HepG2 (cell line): ENCODE measurements around the gene TMEM53. TPM values are rescaled to one million over a fixed set of nuclear protein-coding genes. Genes with fewer than 3 reads are reported as not detected.
A peak's percentile ranks its signal among the peaks of the same experiment; 100 is the strongest.

Experiments used
- DNMT3B ChIP-seq: conservative IDR thresholded peaks from 2 replicates; pipeline ENCODE4 v1.6.1; 2016; ENCODE audit warnings: missing biosample characterization, control low read depth
- ETV5 ChIP-seq: IDR thresholded peaks from 2 replicates; pipeline ENCODE4 v1.6.1; 2018; ENCODE audit warnings: missing biosample characterization, missing genetic modification reagents, inconsistent platforms, borderline replicate concordance
- HNF4A ChIP-seq: sonication (generic); formaldehyde crosslinking; IDR thresholded peaks from 2 replicates; pipeline ENCODE4 v1.4.0; 2020; ENCODE audit warnings: missing genetic modification reagents
- JUN ChIP-seq: sonication (generic); formaldehyde crosslinking; IDR thresholded peaks from 2 replicates; pipeline ENCODE4 v1.4.0; 2020; ENCODE audit warnings: mild to moderate bottlenecking, missing genetic modification reagents
- LCORL ChIP-seq, 2 experiments: fragments of 450-650 bp in 1 of 2; sonication (generic) in 1 of 2; formaldehyde crosslinking in 1 of 2; IDR thresholded peaks; 2 replicates each; pipeline versions ENCODE4 v1.5.0 to v1.6.1; 2017 to 2020; ENCODE audit warnings: antibody characterized with exemption in 1 of 2, missing genetic modification reagents in 1 of 2
- MYNN ChIP-seq: sonication (generic); formaldehyde crosslinking; IDR thresholded peaks from 2 replicates; pipeline ENCODE4 v1.4.0; 2020; ENCODE audit warnings: mild to moderate bottlenecking, low read depth, missing genetic modification reagents
- NONO ChIP-seq, 2 experiments: fragments of 450-650 bp in 1 of 2; sonication (generic) in 1 of 2; formaldehyde crosslinking in 1 of 2; IDR thresholded peaks in 1 of 2; conservative IDR thresholded peaks in 1 of 2; 2 replicates each; pipeline versions ENCODE4 v1.6.1 to v1.8.0; 2017 to 2022; ENCODE audit warnings: mild to moderate bottlenecking in 1 of 2, missing genetic modification reagents in 1 of 2, moderate library complexity in 1 of 2
- POLR2G ChIP-seq: fragments of 200-400 bp; formaldehyde crosslinking; IDR thresholded peaks from 2 replicates; pipeline ENCODE4 v1.6.1; 2018; ENCODE audit warnings: mild to moderate bottlenecking, low read depth, low read length, moderate library complexity
- TEAD3 ChIP-seq: optimal IDR thresholded peaks from 2 replicates; pipeline ENCODE3; 2016; ENCODE audit warnings: borderline replicate concordance
- ZFP36L1 ChIP-seq: sonication (generic); formaldehyde crosslinking; IDR thresholded peaks from 2 replicates; pipeline ENCODE4 v1.8.0; 2022; ENCODE audit warnings: mild to moderate bottlenecking, missing genetic modification reagents, moderate library complexity
- ZNF747 ChIP-seq: sonication (generic); formaldehyde crosslinking; IDR thresholded peaks from 2 replicates; pipeline ENCODE4 v1.8.1; 2023; ENCODE audit warnings: missing genetic modification reagents, mild to moderate bottlenecking, borderline replicate concordance
- polyA plus RNA-seq, 8 experiments: library from polyadenylated mRNA; depleted of rRNA in 3 of 8; stranded (reverse) in 7 of 8; unstranded in 1 of 8; fragments of >200 nt; fragmentation: Illumina TruSeq in 4 of 8; extraction: Trizol in 4 of 8; gene quantifications; 2 replicates each; pipeline versions ENCODE4 v1.2.1 to v1.2.3, GENCODE V29; 2011 to 2016; ENCODE audit warnings: low read depth in 4 of 8, missing spikeins in 1 of 8, mixed read lengths in 1 of 8; ENCODE audit not compliant: insufficient read depth in 1 of 8
- total RNA-seq, 5 experiments: library from RNA; depleted of rRNA; stranded (reverse); fragments of >200 nt; fragmentation: Illumina TruSeq; extraction: Trizol; gene quantifications; 2 replicates each; pipeline ENCODE4 v1.2.3, GENCODE V29; 2016; ENCODE audit warnings: low read depth in 1 of 5
- TF ChIP-seq, protein P1 (sequence below): IDR thresholded peaks from 2 replicates; pipeline ENCODE4 v1.4.0; 2020; ENCODE audit warnings: mild to moderate bottlenecking, missing genetic modification reagents
- TF ChIP-seq, protein P2 (sequence below): sonication (generic); formaldehyde crosslinking; IDR thresholded peaks from 2 replicates; pipeline ENCODE4 v1.4.0; 2020; ENCODE audit warnings: missing genetic modification reagents, borderline replicate concordance
- TF ChIP-seq, protein P3 (sequence below): sonication (generic); formaldehyde crosslinking; IDR thresholded peaks from 2 replicates; pipeline ENCODE4 v1.5.1; 2020; ENCODE audit warnings: missing genetic modification reagents, mild to moderate bottlenecking, borderline replicate concordance
- TF ChIP-seq, protein P4 (sequence below): IDR thresholded peaks from 2 replicates; pipeline ENCODE4 v1.6.1; 2012; ENCODE audit warnings: inconsistent platforms
- TF ChIP-seq, protein P5 (sequence below): sonication (generic); formaldehyde crosslinking; IDR thresholded peaks from 2 replicates; pipeline ENCODE4; 2020; ENCODE audit warnings: missing genetic modification reagents, mild to moderate bottlenecking, borderline replicate concordance
- TF ChIP-seq, protein P6 (sequence below): sonication (generic); formaldehyde crosslinking; IDR thresholded peaks from 2 replicates; pipeline ENCODE4 v1.4.0; 2020; ENCODE audit warnings: missing genetic modification reagents

Gene TMEM53
- total and polyA plus RNA-seq, 2 of the 13 experiments (the other 11 are each of a cell fraction or from before 2014, with no cell fraction given) = 12.6 to 20.2 TPM

DNA sequence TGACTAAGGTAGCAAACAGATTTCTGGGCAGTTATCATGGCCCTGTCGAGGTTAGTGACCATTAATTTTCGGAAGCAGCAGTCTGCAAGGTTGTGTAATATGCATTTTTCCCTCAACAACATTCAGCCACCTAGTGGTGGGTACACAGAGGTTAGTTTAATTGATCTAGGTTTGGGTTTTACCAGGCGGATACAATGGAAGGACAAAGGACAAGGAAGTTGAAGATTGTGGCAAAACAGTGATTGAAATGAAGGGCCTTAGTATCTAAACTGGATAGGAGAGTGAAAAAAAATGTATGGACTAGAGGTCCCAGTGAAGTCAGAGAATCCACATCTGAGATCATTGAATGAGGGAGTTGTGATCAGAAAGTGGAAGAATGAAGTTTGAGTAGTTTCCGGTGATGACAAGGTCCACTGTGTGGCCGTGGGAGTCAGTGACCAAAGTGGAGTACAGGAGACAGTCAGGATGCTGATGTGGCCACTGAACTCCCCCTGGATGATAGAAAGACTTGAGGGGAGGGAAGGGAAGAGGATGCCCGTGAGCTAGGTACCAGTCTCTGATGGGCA, 3.0 kb upstream of the TMEM53 start (continued):
- TF ChIP-seq, protein P1, sequence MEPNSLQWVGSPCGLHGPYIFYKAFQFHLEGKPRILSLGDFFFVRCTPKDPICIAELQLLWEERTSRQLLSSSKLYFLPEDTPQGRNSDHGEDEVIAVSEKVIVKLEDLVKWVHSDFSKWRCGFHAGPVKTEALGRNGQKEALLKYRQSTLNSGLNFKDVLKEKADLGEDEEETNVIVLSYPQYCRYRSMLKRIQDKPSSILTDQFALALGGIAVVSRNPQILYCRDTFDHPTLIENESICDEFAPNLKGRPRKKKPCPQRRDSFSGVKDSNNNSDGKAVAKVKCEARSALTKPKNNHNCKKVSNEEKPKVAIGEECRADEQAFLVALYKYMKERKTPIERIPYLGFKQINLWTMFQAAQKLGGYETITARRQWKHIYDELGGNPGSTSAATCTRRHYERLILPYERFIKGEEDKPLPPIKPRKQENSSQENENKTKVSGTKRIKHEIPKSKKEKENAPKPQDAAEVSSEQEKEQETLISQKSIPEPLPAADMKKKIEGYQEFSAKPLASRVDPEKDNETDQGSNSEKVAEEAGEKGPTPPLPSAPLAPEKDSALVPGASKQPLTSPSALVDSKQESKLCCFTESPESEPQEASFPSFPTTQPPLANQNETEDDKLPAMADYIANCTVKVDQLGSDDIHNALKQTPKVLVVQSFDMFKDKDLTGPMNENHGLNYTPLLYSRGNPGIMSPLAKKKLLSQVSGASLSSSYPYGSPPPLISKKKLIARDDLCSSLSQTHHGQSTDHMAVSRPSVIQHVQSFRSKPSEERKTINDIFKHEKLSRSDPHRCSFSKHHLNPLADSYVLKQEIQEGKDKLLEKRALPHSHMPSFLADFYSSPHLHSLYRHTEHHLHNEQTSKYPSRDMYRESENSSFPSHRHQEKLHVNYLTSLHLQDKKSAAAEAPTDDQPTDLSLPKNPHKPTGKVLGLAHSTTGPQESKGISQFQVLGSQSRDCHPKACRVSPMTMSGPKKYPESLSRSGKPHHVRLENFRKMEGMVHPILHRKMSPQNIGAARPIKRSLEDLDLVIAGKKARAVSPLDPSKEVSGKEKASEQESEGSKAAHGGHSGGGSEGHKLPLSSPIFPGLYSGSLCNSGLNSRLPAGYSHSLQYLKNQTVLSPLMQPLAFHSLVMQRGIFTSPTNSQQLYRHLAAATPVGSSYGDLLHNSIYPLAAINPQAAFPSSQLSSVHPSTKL (CRISPR knock-in tag) = peak; percentile 50
- TF ChIP-seq TEAD3 (CRISPR knock-in tag) (peak; percentile 87), ETV5 (peak; percentile 20; the same call in 1 of the 2 replicates), DNMT3B (peak; percentile 44; the same call in 1 of the 2 replicates), HNF4A (peak; percentile 39; the same call in 1 of the 2 replicates), POLR2G (no peak), MYNN (CRISPR knock-in tag) (no peak), LCORL (IDR thresholded peaks at IDR 0.05) (peak; percentile 53; the same call in 1 of the 2 replicates), LCORL (CRISPR knock-in tag; IDR thresholded peaks at IDR 0.05) (peak; percentile 60; the same call in 1 of the 2 replicates), ZFP36L1 (no peak), NONO (IDR thresholded peaks at IDR 0.05) (no peak), NONO (CRISPR knock-in tag; conservative IDR thresholded peaks at IDR 0.05) (peak; percentile 35; the same call in 1 of the 2 replicates), JUN (CRISPR knock-in tag) (no peak), ZNF747 (no peak)
- TF ChIP-seq, protein P2, sequence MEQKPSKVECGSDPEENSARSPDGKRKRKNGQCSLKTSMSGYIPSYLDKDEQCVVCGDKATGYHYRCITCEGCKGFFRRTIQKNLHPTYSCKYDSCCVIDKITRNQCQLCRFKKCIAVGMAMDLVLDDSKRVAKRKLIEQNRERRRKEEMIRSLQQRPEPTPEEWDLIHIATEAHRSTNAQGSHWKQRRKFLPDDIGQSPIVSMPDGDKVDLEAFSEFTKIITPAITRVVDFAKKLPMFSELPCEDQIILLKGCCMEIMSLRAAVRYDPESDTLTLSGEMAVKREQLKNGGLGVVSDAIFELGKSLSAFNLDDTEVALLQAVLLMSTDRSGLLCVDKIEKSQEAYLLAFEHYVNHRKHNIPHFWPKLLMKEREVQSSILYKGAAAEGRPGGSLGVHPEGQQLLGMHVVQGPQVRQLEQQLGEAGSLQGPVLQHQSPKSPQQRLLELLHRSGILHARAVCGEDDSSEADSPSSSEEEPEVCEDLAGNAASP (CRISPR knock-in tag) = no peak
- TF ChIP-seq, protein P3, sequence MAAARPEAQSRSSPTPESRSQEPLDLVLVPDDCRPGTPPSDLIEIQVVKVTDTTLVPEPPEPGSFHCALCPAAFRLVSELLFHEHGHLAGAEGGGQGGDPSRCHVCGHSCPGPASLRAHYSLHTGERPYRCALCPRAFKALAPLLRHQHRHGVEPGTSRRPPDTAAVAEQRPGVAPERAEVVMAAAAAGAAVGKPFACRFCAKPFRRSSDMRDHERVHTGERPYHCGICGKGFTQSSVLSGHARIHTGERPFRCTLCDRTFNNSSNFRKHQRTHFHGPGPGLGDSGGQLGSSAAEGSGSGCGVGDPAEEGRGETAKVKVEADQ = no peak
- TF ChIP-seq, protein P4, sequence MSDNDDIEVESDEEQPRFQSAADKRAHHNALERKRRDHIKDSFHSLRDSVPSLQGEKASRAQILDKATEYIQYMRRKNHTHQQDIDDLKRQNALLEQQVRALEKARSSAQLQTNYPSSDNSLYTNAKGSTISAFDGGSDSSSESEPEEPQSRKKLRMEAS = no peak; the same call in 1 of the 2 replicates
- TF ChIP-seq, protein P5, sequence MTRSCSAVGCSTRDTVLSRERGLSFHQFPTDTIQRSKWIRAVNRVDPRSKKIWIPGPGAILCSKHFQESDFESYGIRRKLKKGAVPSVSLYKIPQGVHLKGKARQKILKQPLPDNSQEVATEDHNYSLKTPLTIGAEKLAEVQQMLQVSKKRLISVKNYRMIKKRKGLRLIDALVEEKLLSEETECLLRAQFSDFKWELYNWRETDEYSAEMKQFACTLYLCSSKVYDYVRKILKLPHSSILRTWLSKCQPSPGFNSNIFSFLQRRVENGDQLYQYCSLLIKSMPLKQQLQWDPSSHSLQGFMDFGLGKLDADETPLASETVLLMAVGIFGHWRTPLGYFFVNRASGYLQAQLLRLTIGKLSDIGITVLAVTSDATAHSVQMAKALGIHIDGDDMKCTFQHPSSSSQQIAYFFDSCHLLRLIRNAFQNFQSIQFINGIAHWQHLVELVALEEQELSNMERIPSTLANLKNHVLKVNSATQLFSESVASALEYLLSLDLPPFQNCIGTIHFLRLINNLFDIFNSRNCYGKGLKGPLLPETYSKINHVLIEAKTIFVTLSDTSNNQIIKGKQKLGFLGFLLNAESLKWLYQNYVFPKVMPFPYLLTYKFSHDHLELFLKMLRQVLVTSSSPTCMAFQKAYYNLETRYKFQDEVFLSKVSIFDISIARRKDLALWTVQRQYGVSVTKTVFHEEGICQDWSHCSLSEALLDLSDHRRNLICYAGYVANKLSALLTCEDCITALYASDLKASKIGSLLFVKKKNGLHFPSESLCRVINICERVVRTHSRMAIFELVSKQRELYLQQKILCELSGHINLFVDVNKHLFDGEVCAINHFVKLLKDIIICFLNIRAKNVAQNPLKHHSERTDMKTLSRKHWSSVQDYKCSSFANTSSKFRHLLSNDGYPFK (CRISPR knock-in tag) = no peak
- TF ChIP-seq, protein P6, sequence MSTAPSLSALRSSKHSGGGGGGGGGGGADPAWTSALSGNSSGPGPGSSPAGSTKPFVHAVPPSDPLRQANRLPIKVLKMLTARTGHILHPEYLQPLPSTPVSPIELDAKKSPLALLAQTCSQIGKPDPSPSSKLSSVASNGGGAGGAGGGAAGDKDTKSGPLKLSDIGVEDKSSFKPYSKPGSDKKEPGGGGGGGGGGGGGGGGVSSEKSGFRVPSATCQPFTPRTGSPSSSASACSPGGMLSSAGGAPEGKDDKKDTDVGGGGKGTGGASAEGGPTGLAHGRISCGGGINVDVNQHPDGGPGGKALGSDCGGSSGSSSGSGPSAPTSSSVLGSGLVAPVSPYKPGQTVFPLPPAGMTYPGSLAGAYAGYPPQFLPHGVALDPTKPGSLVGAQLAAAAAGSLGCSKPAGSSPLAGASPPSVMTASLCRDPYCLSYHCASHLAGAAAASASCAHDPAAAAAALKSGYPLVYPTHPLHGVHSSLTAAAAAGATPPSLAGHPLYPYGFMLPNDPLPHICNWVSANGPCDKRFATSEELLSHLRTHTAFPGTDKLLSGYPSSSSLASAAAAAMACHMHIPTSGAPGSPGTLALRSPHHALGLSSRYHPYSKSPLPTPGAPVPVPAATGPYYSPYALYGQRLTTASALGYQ (CRISPR knock-in tag) = no peak
